SJSA1 (cell line): ENCODE data around the gene NECAB3. TPM values are rescaled to one million over a fixed set of nuclear protein-coding genes. Genes with fewer than 3 reads are reported as not detected.
"Not testable (repeated sequence)": the region's sequence is repeated elsewhere in the genome, so short reads cannot be mapped to it uniquely, and the experiment has no call there.

Experiments
- DNase-seq, 2 experiments: peaks; one replicate each; pipeline ENCODE4 v3.0.0-alpha.2; 2015 to 2020; ENCODE audit warnings: low spot score in 2 of 2, low read depth in 1 of 2
- H3K27ac ChIP-seq: fragments of 250-450 bp; sonication (Bioruptor Pico); 2 replicates; pipeline ENCODE4 v1.5.1; 2020; ENCODE audit warnings: mild to moderate bottlenecking, moderate library complexity
- H3K27me3 ChIP-seq: fragments of 250-450 bp; sonication (Bioruptor Pico); replicated peaks from 2 replicates; pipeline ENCODE4 v1.5.1; 2020; ENCODE audit warnings: mild to moderate bottlenecking, moderate library complexity
- H3K36me3 ChIP-seq: fragments of 250-450 bp; sonication (Bioruptor Pico); 2 replicates; pipeline ENCODE4 v1.5.1; 2020; ENCODE audit warnings: mild to moderate bottlenecking
- H3K4me1 ChIP-seq: fragments of 250-450 bp; sonication (Bioruptor Pico); replicated peaks from 2 replicates; pipeline ENCODE4 v1.6.1; 2021; ENCODE audit warnings: mild to moderate bottlenecking
- H3K4me3 ChIP-seq: fragments of 250-450 bp; sonication (Bioruptor Pico); 2 replicates; pipeline ENCODE4 v1.5.1; 2020; ENCODE audit warnings: mild to moderate bottlenecking
- H3K9me3 ChIP-seq: fragments of 250-450 bp; sonication (Bioruptor Pico); replicated peaks from 2 replicates; pipeline ENCODE4 v1.5.1; 2020; ENCODE audit warnings: mild to moderate bottlenecking
- total RNA-seq: library from RNA; depleted of rRNA; stranded (reverse); fragments of >200 nt; shearing (Covaris generic); gene quantifications from 2 replicates; pipeline ENCODE4 v1.2.3, GENCODE V29; 2014

Gene NECAB3
- total RNA-seq, 1 experiment from 2014 or later: 52.1 TPM

GRCh38 chr20:33635341-33635740 is 38.9 kb downstream of the NECAB3 start:
- H3K27me3 ChIP-seq: no peaks in the 10 kb centered on the region
- peaks cover 31% of the 10 kb centered on the region for H3K36me3 ChIP-seq
- H3K27ac ChIP-seq: no peak overlapping the region
- no peaks in the 10 kb centered on the region; the same call in 1 of the 2 replicates for H3K9me3 ChIP-seq
- H3K4me3 ChIP-seq: no peak overlapping the region
- DNase-seq: no peak
- H3K4me1 ChIP-seq: no peaks in the 10 kb centered on the region

GRCh38 chr20:33631910-33632309 is 42.3 kb downstream of the NECAB3 start:
- not testable (repeated sequence) for H3K4me1 ChIP-seq, H3K27me3 ChIP-seq, DNase-seq, H3K27ac ChIP-seq, H3K9me3 ChIP-seq, H3K4me3 ChIP-seq
- H3K36me3 ChIP-seq: peaks cover 31% of the 10 kb centered on the region

- H3K4me3 ChIP-seq: no peak overlapping the region
- H3K27ac ChIP-seq: no peak overlapping the region
- no peaks in the 10 kb centered on the region for H3K4me1 ChIP-seq
- no peaks in the 10 kb centered on the region for H3K9me3 ChIP-seq
- DNase-seq: no peak
- no peaks in the 10 kb centered on the region for H3K27me3 ChIP-seq
- peaks cover 25% of the 10 kb centered on the region for H3K36me3 ChIP-seq
Observed at GRCh38 chr20:33630507-33630906, 43.7 kb downstream of the NECAB3 start.

- Histone ChIP-seq H3K36me3 (peaks cover 25% of the 10 kb centered on the region), H3K4me3 (no peak overlapping the region), H3K9me3 (no peaks in the 10 kb centered on the region), H3K4me1 (no peaks in the 10 kb centered on the region), H3K27ac (no peak overlapping the region), H3K27me3 (no peaks in the 10 kb centered on the region)
- DNase-seq: no peak
Observed at GRCh38 chr20:33629979-33630378, 44.2 kb downstream of the NECAB3 start.

GRCh38 chr20:33629533-33629932 is 44.7 kb downstream of the NECAB3 start:
- Histone ChIP-seq H3K4me3 (no peak overlapping the region), H3K36me3 (peaks cover 28% of the 10 kb centered on the region), H3K27ac (no peak overlapping the region), H3K9me3 (no peaks in the 10 kb centered on the region), H3K4me1 (no peaks in the 10 kb centered on the region), H3K27me3 (no peaks in the 10 kb centered on the region)
- no peak for DNase-seq

DNA sequence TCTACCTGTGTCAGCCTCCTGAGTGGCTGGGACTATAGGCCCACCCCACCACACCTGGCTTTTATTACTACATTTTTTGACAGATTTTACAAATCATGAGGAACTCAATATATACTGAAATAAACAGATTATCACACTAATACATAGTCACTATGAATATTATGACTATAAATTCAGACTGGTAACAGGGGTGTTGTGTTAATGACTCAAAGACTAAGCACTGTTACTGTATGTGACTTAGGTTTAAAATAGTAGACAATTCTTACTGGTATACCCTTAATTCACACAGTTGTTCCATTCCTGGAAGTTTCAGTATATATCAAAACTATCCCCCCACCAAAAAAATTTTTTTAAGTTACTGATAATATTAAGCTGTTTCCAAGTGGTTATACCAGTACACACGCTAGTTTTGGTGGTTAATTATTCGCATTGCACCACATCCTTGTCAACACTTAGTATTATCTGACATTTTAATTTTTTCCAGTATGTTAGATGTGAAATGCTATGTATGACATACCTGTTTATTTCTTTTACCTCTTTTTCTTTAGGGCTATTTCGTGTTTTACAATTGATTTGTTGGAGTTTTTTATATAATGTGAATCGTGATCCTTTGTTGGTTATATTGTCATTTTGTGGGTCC is 46.5 kb downstream of the NECAB3 start:
- peaks cover 32% of the 10 kb centered on the region for H3K36me3 ChIP-seq

GRCh38 chr20:33626190-33626589 is 48.0 kb downstream of the NECAB3 start:
- DNase-seq: no peak
- H3K4me3 ChIP-seq: no peak overlapping the region
- no peaks in the 10 kb centered on the region for H3K9me3 ChIP-seq
- no peaks in the 10 kb centered on the region for H3K27me3 ChIP-seq
- H3K27ac ChIP-seq: no peak overlapping the region
- peaks cover 31% of the 10 kb centered on the region for H3K36me3 ChIP-seq
- H3K4me1 ChIP-seq: no peaks in the 10 kb centered on the region

More for the DNA sequence above, 46.5 kb downstream of the NECAB3 start:
- Histone ChIP-seq H3K27ac (no peak overlapping the region), H3K4me3 (no peak overlapping the region), H3K4me1 (no peaks in the 10 kb centered on the region), H3K9me3 (no peaks in the 10 kb centered on the region), H3K27me3 (no peaks in the 10 kb centered on the region)
- no peak for DNase-seq

DNA sequence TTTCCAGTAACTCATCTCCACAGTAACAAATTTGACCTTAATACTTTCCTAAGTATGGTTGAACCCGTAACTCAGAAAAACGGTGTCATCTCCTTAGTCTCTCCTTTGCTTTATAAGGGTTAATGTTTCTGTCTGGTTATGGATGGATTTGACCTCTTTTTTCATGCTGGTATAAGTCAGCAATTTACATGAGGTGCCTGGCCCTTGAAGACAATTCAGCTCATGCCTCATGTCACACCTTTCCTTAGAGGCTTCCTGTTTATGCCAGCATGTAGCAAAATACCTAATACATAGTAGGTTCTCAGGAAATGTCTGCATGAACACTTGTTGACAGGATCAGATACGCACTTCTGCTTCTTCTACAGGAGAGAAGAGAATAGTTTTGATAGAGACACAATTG is 49.8 kb downstream of the NECAB3 start:
- Histone ChIP-seq H3K9me3 (no peaks in the 10 kb centered on the region), H3K4me1 (no peaks in the 10 kb centered on the region), H3K4me3 (no peak overlapping the region), H3K36me3 (peaks cover 23% of the 10 kb centered on the region), H3K27ac (no peak overlapping the region), H3K27me3 (no peaks in the 10 kb centered on the region)
- DNase-seq: no peak

DNA sequence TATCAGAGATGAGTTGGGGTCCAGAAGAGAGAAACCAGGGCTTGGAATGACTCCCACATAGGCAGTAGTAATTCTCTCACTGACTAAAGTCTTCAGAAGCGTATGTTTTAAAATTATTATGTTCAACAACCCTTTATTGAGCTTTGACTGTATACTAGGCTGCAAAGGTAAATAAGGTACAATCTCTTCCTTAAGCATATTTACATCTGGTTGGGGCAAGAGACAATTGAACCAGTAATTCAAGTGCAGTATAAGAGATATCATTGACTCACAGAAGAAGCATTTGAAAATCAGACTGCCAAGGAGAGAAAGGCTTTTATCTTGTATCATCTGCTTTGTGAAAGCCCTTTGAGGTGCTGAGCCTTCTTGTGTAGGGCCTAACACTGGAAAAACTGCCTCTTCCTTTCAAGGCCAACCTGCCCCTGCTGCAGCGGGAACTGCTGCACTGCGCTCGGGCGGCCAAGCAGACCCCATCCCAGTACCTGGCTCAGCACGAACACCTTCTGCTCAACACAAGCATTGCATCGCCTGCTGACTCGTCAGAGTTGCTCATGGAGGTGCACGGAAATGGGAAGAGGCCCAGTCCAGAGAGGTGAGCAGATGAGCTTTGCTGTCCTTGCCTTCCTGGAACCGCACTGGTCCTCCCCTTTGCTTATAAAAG is 51.4 kb downstream of the NECAB3 start:
- no peak for DNase-seq
- H3K4me3 ChIP-seq: no peak overlapping the region
- no peaks in the 10 kb centered on the region for H3K9me3 ChIP-seq
- no peaks in the 10 kb centered on the region for H3K27me3 ChIP-seq
- no peaks in the 10 kb centered on the region for H3K4me1 ChIP-seq
- peaks cover 16% of the 10 kb centered on the region for H3K36me3 ChIP-seq
- H3K27ac ChIP-seq: no peak overlapping the region

DNA sequence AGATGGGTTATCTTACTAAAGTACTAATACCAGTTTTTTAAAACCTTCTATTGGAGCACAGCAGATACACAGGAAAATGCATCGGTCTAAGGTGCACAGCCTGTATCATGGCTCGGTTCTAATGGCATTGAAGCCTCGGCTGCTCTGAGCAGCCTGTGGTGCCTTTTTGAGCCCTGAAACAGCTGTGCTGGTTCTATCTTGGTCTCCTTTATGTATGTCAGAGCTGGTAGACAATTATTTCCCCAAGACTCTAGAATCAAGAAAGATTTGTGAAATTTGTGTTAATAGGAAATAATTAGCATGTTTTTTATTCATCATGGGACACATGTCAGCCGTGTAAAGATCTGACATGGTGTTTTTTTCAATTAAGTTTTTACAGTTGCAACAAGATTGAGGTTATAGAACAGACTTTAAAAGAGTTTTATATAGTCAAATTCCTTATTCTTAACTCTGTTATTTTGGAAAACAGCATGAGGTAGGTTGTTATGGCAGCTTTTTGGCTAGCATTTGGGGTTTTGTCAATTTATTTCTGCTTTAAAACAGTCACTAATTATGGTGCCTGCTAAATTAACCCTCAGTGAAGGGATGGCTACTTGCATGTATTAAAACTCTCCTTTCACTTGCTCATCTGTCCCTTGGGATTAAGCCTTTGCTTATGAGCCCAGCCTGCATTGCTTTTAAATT is 52.4 kb downstream of the NECAB3 start:
- Histone ChIP-seq H3K36me3 (peaks cover 16% of the 10 kb centered on the region), H3K27ac (no peak overlapping the region), H3K4me1 (no peaks in the 10 kb centered on the region), H3K27me3 (no peaks in the 10 kb centered on the region), H3K4me3 (no peak overlapping the region), H3K9me3 (no peaks in the 10 kb centered on the region)
- DNase-seq: no peak

GRCh38 chr20:33612001-33612400 is 62.2 kb downstream of the NECAB3 start:
- Histone ChIP-seq H3K4me3 (no peak overlapping the region), H3K4me1 (no peaks in the 10 kb centered on the region), H3K27ac (no peak overlapping the region), H3K36me3 (peaks cover 51% of the 10 kb centered on the region), H3K9me3 (no peaks in the 10 kb centered on the region), H3K27me3 (no peaks in the 10 kb centered on the region)
- no peak for DNase-seq

- no peak overlapping the region for H3K4me3 ChIP-seq
- no peaks in the 10 kb centered on the region for H3K27me3 ChIP-seq
- no peaks in the 10 kb centered on the region for H3K4me1 ChIP-seq
- no peak overlapping the region for H3K27ac ChIP-seq
- peaks cover 51% of the 10 kb centered on the region for H3K36me3 ChIP-seq
- H3K9me3 ChIP-seq: no peaks in the 10 kb centered on the region
- DNase-seq: no peak
Observed at GRCh38 chr20:33611106-33611505, 63.1 kb downstream of the NECAB3 start.

DNA sequence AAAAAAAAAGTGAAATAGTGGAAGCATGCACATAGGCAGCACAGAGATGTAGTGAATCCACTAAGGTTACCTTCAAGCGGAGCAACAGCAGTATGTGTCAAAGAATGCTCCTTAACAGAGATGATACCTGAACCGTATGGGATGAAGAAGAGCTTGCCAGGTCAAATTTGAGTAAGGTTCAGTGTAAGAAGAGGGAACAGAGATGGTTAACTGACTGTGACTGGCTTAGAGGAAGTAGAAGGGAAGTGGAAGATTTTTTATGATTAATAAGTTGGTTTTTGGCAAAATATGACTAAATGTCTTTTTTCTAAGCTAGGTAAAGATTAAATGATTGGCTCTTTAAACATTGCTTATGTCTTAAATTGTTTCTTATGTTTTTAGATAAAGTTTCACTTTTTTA is 64.7 kb downstream of the NECAB3 start:
- no peak overlapping the region for H3K27ac ChIP-seq
- H3K36me3 ChIP-seq: peaks cover 43% of the 10 kb centered on the region
- H3K4me3 ChIP-seq: no peak overlapping the region
- H3K27me3 ChIP-seq: no peaks in the 10 kb centered on the region
- no peak for DNase-seq
- no peaks in the 10 kb centered on the region for H3K4me1 ChIP-seq
- no peaks in the 10 kb centered on the region for H3K9me3 ChIP-seq
